Measurements from ENCODE around the gene OR5AU1.
A peak's percentile ranks its signal among the peaks of the same experiment; 100 is the strongest.

The OR5AU1 gene

DNA sequence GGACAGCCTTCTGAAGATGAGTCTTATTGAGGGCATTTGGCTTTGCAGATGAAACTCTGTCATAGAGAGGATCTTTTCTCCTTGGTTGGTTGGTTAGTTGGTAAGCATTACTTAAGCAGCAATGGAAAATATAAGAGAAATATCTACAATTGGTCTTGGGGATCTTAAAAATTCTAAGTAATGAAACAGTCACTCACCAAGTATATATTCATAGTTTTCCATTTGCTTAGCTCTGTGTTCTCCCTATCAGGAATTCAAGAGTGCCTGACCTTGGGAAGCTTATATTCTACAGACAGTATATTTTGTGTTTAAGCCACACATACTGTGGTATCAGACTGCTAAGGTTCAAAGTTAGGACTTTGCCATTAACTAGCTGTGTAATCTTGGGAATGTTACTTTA lies at the start of gene OR5AU1:
Gene OR5AU1 (minus strand): TSS at position 101 of the 400 bp plus-strand sequence. CDS start 191 bp downstream, outside the sequence.
- DNase-seq = no peak

DNA sequence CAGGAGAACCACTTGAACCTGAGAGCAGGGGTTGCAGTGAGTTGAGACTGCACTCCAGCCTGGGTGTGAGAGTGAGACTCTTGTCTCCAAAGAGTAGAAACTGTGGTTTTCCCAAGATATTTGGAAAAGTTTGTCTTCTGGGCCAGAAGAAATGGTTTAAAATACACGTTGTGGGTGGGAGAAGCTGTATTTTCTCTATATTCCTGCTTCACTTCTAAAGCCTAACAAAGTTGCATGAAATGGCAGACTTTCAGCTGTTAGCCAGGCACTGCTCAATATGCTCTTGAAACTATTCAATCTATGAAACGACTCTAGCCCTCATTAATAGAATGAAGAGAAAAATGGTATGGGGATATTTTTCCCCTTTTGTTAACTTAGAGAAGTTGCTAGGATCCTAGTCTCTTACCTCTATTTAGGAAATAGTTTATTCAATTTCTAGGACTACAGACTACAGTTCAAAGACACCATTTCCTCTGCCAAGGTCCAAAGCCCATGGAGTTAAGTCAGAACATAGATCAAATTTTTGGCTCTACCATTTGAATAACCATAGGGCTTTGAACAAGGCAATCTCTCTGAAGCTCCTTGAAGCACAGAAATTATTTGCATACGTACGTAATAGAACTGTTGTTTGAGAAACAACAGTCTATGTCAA lies 49.3 kb upstream of the OR5AU1 start:
- no peak for DNase-seq

DNA sequence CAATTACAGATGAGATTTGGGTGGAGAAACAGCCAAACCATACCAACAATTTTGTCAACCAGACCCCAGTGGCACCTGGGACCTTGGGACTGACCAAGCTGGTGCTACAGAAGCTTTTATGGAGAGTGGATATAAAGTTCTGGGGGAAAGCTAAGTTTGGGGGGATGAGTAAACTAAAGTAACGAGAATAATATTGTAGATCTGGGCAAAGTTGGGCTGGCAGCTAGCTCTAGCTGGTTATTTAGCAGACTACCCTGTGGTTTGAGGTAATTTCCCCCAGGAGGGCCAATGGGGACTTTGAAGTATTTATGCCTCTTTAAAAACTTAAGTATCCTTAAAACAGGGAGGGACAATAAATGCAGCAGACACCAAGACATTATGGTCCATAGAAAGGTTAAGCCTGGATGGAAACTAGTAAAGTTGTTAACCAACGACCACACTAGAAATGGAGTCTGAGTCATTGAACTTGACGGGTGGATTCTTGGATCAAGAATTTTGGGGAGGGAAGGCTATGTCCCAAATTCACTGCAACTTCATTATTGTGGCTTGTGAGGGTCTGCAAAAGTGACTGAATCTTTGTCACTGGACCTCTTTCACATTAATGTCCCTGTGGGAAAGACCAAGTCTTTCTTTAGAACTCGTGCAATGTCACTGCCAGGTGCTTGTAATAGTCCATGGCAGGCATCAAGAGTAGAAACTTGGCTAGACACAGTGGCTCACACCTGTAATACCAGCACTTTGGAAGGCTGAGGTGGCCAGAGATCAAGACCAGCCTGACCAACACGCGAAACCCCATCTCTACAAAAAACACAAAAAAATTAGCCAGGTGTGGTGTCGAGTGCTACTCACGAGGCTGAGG lies 48.5 kb upstream of the OR5AU1 start:
- DNase-seq = no peak

DNA sequence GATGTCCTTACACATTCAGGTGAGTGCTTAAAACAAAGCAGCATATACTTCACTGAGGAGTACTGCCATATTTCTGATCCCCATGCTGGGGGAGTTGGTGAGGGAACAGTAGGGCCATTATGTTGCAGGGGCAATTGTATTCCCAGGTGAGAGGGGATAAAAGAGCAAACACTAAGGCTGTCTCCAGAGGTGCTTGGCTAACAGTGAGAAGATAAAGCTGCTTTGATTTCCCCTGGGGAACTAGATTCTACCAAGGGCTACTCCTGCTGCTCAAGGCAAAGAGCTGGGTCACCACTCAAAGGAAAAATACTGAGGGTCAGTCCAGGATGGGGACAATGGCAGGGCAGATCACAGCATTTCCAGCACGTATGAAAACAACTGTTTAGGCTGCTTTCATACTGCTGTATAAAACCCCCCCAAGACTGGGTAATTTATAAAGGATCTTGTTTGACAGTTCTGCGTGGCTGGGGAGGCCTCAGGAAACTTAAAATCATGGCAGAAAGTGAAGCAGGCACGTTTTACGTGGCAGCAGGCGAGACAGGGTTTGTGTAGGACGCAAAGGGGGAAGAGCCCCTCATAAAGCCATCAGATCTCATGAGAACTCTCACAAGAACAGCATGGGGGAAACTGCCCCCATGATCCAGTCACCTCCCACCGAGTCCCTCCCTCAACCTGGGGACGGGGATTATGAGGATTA lies 47.8 kb upstream of the OR5AU1 start:
- no peak for DNase-seq

DNA sequence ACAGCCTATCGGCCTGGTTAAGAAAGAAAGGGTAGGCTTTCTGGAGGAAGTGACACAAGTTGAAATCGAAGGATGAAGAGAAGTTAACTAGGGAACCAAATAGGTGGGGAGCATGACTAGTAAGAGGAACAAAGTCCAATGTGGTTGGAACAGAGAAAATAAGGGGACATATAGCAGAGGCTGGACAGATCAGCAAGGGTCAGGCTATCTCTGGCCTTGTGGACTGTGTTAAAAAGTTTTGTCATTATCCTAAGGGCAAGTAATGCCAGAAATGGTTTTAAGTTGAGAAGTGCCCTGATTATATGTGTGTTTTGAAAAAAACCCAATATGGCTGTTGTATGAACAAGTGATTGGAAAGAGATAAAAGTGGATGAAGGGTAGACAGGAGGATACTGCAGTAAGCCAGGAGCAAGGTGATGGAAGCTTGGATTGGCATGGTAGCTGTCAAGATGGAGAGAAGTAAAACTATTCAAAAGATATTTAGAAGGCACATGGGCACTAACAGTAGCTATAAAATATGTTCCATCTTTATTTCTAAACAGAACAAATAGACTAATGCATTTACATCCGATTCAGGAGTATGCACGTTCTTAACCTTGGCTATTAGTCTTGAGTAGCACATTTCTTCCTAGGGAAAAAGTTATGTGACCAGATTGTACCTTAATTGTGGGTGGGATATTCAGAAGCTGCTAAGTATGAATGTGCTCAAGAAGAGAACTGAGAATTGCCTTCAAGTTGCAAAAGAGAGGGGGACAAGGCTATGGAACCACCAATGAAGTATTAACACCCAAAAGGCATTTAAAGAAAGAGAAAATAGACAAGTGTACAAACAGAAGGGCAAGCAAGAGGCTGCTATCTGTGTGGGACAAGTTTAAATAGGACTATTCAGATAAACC lies 46.8 kb upstream of the OR5AU1 start:
- DNase-seq = no peak

DNA sequence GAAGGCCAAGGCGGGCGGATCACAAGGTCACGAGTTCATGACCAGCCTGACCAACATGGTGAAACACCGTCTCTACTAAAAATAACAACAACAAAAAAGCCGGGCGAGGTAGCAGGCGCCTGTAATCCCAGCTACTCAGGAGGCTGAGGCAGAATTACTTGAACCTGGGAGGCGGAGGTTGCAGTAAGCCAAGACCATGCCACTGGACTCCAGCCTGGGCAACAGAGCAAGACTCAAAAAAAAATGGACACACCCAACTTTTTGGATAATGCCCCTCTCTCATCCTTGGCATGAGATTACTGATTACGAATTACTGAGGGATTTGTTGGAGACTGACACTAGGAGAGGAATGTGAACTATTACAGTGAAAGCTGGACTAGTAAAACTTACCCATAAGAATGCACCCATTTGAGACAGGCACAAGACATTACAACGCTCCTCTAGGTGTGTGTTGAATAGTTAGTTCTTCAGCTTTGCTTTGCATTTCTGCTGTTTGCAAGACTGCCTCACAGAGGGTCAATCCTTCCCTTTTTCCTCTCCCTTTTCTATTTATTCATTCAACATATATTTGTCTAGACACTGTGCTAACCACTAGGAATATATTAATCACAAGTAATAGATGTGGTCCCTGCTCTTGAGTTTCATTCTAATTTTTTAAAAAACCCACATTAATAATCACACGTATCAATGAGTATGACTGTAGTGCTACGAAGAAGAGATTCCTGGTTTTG lies 46.0 kb upstream of the OR5AU1 start:
- DNase-seq = no peak

DNA sequence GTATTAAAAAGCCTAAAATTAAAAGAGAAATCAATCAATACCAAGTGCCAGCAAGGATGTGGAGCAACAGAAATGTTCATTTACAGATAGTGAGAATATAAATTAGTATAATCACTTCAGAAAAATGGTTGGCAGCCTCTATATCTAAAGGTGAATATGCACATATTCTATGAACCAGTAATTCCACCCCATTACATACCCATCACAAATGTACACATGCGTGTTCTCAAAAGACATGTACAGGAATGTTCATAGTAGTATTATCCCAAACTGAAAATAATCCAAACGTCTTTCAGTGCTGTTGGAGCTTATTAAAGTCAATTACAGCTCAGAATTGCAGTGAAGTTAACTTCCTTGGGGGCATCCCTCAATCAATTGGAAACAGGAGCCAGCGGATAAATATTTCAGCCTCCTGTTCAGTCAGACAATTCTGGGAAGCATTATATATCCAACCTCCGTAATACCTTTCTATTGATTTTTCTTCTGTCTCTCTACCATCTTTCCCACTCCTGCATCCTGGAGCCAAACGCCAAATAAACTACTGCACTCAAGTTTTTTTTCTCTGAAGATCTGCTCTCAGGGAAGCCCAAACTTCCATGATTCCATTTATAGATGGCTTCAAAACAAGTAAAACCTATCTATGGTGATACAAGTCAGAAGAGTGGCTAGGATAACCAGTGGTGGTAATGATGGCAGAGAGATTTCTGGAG lies 45.0 kb upstream of the OR5AU1 start:
- no peak for DNase-seq

DNA sequence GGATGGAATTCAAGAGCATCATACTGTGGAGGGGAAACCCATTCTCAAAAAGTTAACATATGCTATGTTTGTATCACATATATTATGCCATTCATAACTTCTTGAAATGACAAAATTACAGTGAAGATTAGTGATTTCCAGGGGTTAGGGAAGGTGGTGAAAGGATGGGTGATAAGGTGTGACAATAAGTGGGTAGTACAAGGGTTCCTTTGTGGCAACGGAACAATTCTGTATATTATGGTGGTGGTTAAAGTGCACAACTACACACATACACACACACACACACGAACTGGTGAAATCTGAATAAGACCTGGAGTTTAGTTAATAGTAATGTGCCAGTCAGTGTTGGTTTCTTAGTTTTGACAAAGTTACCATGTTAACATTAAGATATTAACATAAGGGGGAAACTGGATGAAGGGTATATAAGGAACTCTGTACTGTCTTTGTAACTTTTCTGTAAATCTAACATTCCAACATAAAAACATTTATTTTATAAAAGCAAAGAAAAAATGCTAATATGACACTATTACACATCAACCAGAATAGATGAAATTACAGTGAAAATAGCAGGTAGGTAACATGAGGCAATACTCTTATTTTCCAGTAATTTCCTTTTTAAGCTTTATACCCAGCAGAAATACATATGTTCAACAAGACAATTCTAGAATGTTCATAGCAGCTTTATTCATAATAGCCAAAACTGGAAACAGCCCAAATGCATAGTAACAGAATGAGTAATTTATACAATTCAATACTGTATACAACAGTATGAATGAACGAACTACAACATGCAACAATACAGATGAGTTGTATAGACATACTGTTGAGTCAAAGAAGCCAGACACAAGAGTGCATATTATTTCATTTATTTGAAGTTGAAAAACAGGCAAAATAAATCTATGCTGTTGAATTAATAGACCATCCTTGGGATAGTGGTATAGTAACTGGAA lies 44.0 kb upstream of the OR5AU1 start:
- DNase-seq = no peak

DNA sequence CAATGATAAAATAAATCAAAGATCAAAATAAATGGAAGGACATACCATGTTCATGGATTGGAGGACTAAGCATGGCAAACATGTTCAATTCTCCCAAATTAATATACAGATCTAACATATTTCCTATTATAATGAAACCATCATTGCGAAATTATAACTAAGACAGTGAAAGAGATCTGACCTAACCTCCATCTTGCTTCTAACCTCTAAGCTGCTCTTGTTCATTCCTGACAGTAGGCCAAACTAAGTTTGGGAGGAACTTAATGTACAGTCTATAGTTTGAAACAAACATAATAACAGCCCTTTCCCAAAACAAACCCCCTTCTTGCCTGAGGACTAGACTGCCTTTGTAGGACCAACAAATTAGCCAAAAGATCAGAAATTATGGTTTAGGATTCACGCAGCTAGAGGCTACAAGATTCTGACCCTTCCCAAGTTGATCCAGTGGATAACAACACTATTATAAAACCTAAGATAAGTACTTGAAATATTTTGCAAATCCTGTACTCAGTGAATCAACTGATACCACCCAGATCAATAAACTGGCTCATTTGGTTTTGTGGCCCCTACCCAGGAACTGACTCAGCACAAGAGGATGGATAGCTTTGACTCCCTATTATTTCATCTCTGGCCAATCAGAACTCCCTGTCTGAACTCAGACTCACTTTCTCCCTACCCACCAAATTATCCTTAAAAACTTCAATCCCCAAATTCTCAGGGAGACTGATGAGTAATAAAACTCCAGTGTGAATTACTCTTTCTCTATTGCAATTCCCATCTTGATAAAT lies 41.7 kb upstream of the OR5AU1 start:
- DNase-seq = no peak

DNA sequence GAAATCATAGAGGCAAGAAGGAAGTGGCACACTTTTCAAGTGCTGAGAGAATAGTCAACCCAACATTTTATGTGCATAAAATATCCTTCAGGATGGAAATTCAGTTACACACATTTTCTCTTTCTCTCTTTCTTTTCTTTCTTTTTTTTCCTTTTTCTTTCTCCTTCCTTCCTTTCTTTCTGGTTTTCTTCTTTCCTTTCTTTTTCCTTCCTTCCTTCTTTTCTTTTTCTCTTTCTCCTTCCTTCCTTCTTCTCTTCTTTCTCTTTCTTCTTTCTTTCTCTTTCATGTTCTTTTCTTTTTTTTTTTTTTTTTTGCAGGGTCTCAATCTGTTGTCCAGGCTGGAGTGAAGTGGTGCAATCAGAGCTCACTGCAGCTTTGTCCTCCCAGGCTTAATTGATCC lies 38.7 kb upstream of the OR5AU1 start:
- DNase-seq = no peak

DNA sequence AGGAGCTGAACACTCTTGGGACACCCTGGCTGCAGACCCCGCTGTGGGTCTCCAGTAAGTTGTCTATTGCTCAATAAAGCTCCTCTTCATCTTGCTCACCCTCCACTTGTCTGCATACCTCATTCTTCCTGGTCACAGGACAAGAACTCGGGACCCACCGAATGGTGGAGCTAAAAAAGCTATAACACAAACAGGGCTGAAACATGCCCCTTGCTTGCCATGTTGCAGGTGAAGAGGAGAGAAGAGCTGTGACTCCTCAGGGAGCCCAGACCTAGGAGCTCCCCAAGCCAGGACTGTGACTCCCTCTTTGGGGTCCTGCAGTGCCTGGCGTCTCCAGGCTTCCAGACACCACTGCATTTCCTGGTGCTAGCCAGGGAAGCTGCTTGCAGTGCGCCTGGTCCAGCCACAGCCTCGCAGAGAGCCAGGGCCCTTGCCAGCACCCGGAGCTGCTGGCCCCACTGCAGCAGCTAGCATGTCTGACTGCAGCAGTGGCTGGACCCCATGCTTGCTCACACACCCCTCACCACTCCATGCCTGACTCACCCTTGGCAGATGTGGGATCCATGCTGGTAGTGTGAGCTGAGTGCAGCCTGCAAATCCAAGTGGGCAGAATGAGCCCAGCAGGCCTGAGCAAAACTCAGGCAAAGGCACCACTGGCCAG lies 37.1 kb upstream of the OR5AU1 start:
- no peak for DNase-seq

DNA sequence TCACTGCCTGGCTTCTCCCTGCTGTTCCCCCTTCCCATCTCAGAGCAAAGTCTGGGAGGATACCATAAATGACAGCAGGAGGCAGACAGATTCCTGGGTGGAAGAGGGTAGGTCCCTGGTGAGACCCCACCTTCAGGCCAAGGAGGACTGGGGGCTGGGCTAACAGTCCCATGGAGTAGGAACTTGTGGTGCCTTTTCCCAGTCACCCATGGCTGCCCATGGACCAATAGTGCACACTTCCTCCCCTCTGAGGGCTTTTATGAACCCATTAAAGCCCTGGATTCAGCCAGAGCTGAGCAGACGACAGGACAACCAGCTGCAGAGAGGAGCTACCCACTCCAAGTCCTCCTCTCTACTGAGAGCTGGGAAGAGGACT lies 36.6 kb upstream of the OR5AU1 start:
- DNase-seq = no peak

DNA sequence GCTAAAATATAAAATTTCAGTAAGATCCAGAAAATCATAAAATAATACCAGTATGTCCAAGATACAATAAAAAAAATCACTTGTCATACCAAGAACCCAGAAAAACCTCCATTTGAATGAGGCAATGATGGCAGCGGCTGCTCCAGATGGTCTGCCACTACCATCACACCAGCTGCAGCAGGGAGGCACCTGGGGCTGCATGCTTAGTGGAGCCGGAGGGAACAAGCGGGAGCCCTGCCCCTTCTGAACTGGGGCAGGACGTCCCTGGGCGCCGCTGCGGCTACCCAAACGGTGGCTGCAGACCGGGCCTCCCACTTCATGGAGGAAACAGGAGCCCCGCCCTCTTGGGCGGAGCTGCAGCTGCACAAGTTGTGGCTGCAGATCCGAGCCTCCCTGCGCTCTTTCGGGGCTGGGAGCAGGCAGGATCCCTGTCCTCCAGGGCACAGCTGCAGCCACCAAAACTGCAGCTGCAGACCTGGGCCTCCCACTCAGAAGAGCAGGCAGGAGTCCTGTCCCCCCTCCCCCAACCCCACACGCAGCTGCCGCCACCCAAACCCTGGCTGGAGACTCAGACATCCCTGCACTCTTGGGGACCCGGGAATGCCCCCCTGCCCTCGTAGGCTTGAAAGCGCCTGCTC lies 36.1 kb upstream of the OR5AU1 start:
- DNase-seq = peak; percentile 14

DNA sequence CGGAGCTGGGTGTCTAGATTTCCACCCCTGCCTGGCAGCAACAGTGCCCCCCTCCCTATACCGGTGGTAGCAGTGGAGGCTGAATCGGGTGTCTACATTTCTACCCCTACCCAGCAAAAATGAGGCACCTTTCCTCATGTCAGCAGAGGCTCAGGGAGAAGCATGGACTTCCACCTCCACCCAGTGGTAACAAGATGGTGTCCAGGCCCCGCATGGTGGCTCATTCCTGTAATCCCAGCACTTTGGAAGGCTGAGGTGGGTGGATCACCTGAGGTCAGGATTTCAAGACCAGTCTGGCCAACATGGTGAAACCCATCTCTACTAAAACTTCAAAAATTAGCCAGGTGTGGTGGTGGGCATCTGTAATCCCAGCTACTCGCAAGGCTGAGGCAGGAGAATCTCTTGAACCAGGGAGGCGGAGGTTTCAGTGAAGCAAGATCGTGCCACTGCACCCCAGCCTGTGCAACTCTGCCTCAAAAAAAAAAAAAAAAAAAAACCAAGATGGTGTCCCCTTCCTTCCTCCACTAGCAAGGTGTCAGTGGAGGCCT lies 35.5 kb upstream of the OR5AU1 start:
- no peak for DNase-seq

DNA sequence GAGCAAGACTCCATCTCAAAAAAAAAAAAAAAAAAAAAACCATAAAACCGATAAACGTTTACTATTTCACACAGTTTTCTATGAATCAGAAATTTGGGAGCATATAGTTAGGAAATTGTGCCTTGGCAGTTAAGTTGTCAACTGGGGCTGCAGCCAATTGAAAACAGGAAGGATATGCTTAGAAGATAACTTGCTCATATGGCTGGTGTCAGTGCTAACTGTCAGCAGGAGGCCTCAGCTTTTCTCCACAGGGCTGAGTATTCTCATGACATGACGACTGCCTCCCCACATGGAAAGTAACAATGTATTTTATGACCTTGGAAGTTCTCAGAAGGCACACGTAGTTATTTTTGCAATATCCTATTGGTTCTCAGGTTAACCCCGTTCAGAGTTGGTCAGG lies 29.6 kb upstream of the OR5AU1 start:
- DNase-seq = no peak

DNA sequence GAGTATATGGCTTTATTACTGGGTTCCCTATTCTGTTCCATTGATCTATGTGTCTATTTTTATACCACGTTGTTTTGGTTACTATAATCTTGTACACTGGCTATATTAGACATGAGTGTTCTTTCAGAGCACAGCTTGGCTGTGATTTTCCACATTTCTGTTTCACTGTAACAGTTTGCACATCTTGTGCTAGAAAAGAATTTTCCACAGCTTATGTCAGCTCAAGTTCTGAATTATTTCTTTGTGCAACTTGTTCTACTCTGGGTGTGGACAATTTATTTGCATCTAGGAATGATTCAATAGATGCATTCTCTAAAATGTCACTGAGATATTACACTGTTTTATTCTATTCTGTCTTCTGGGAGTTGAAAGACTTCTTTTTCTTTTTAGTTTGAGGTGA lies 28.4 kb upstream of the OR5AU1 start:
- no peak for DNase-seq

DNA sequence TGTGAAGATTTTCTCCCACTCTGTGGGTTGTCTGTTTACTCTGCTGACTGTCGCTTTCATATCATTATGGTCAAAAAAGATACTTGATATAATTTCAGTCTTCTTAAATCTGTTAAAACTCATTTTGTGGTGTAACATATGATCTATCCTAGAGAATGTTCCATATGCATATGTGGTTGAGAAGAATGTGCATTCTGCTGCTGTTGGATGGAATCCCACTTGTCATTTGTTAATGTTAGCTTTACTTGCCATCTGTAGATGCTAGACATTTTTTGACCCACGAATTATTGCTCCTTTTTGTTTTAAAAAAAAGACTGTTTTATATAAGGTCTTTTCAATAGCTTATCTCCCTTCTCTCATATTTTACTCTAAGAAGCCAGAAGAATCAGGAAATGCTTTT lies 26.3 kb upstream of the OR5AU1 start:
- DNase-seq = no peak

DNA sequence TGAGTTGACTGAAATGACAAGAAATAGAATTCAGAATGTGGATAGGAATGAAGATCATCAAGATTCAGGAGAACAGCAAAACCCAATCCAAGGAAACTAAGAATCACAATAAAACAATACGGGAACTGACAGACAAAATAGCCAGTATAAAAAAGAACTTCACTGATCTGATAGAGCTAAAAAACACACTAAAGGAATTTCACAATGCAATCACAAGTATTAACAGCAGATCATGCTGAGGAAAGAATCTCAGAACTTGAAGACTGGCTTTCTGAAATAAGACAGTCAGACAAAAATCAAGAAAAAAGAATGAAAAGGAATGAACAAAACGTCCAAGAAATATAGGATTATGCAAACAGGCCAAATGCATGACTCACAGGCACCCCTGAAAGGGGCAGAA lies 15.3 kb upstream of the OR5AU1 start:
- no peak for DNase-seq
